Activated CD8-positive, alpha-beta memory T cell treated with anti-CD3 and anti-CD28 coated beads for 48 hours (primary cell): ENCODE data around the gene COPS2.
A peak's percentile ranks its signal among the peaks of the same experiment; 100 is the strongest.
"Not testable (repeated sequence)": the region's sequence is repeated elsewhere in the genome, so short reads cannot be mapped to it uniquely, and the experiment has no call there.

Source experiments
- DNase-seq, 3 experiments: peaks; one replicate each; pipeline ENCODE4 v3.0.0-alpha.2; 2020; ENCODE audit warnings: low read depth in 2 of 3, low spot score in 2 of 3

COPS2 gene

DNA sequence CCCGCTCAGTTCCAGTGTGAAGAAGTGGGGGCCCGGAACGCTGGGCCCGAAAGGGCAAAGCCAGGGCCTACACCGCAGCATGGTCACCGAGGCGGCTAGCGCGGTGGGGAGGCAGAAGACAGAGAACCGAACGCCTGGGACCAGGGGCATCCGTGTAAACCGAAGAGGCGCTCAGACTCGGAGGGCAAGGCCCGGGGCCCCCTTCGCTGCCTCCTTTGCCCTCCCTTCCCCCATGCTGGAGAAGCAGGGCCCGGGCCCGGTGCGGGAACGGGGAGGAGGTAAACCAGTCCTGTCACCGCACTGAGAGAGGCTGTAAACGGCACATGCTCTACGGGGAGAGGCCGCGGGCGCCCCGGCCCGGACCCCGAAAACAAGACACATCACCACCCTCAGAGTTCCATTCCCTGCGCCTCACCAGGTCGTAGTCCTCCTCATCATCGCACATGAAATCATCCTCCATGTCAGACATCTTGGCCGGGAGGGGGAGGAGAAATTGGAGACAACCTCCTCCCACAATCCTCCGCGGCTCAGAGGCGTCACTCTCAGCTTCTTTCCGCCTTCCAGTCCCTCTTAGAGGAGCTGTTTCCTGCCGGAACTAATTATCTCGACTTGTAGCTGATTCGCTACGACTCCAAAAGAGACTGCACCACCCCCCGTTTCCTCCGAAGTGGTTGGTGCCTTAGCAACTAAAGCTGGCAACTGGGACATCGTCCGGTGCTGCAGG is at the start of gene COPS2:
TSS of gene COPS2 (minus strand) at position 490 of the 724 bp plus-strand sequence. CDS start at position 469, 21 bp downstream.
- DNase-seq: peak; percentile 55 to 79 (median 79)

DNA sequence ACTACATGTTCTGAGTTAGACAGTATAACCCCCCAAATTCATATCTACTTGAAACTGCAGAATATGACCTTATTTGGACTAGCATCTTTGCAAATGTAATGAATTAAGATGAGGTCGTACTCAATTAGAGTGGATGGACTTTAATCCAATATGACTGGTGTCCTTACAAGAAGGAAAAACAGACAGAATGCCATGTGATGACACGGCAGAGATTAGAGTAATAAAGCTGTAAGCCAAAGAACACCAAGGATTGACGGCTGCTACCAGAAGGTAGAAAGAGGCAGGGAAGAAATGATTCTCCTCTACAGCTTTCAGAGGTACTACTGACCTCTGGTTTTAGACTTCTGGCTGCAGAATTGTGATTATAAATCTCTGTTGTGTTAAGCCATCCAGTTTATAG is 44.9 kb upstream of the COPS2 start:
- DNase-seq: no peak

DNA sequence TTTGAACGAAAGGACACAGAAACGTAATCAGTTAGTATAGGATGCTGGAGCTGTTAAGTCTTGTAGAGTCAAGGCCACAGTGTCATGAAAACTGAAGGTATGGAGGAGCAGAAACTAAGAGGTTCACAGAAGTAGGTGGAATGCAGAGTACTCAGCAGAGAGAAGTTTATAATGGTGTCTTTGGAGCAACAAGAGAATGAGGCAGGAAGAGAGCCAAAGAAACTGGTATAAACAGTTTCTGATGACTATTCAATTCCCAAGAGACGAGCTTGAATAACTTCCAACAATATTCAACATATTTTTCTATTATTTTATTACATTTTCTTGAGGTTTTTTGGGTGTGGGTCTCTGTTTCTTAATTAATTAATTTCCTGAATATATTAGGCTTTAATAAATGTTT is 44.3 kb upstream of the COPS2 start:
- DNase-seq: no peak

DNA sequence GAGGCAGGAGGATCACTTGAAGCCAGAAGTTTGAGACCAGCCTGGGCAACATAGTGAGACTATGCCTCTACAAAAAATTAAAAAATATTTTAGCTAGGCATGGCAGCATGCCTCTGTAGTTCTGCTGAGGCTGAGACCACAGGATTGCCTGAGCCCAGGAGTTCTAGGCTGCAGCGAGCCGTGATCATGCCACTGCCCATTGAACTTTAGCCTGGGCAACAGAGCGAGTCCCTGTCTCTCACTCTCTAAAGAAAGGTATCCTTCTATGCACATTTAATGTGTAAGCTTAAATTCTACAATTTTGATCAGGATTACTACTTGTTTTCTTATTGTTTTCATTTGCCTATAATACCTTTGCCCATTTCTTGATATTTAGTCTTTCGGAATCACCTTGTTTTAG is 41.5 kb upstream of the COPS2 start:
- no peak for DNase-seq

DNA sequence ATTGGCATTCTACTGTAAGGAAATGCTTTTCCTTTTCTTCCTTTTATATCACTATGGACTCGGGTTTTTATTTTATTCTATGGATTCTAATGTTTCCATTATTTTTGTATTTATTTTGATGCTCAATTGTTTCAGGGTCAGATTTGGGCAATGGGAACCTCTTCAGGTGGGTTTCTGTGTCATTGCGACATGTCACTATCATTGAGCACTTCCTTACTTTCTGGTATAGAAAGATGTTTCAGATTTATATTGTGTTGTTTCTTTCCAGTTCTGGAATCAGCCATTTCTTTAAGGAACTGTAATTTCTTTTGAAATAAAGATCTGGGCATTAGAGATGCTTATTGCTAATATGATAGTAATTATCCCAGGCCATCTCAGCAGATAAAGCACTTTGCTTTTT is 36.5 kb upstream of the COPS2 start:
- DNase-seq: no peak

DNA sequence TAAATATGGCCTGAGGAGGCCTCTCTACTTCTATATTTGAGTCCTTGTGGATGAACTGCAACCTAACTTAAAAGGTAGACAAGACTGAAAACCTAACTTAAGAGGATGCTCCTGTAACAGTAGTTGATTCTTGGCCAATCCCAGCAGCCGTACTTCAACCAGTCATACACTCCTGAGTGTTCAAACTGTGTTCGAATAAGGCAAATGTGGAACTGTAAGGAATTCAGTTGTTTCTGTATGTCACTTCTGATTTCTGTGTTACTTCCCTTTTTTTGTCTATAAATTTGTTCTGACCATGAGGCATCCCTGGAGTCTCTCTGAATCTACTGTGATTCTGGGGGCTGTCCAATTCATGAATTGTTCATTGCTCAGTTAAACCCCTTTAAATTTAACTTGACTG is 35.2 kb upstream of the COPS2 start:
- DNase-seq: no peak

DNA sequence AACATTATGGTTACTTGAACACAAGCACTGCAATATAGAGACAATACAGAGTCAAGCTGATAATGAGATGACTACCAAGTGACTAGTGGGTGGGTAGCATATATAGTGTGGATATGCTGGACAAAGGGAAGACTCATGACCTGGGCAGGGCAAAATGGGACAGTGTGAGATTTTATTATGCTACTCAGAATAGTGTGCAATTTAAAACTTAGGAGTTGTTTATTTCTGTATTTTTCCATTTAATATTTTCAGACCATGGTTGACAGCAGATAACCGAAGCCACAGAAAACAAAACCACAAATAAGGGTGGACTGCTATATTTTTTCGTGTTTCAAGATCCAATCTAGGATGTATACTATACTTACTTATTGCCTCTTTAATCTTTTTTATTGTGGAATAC is 34.2 kb upstream of the COPS2 start:
- no peak for DNase-seq

DNA sequence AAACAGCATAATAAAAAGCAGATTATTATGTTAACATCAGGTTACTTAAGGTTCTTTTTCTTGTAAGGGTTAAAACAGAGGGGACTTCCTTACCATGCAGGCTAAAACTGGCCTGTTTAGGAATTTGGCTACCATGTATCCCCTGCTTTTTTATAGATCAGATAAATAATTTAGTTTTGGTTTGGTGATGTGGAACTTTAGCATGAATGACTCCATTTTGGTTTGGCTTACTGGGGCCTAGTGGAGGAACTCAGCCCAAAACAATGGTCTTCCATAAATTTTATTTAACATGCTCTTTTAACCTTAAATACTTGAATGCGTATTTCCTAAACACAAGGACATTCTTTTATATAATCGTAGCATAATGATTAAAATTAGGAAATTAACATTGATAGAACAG is 33.5 kb upstream of the COPS2 start:
- no peak for DNase-seq

DNA sequence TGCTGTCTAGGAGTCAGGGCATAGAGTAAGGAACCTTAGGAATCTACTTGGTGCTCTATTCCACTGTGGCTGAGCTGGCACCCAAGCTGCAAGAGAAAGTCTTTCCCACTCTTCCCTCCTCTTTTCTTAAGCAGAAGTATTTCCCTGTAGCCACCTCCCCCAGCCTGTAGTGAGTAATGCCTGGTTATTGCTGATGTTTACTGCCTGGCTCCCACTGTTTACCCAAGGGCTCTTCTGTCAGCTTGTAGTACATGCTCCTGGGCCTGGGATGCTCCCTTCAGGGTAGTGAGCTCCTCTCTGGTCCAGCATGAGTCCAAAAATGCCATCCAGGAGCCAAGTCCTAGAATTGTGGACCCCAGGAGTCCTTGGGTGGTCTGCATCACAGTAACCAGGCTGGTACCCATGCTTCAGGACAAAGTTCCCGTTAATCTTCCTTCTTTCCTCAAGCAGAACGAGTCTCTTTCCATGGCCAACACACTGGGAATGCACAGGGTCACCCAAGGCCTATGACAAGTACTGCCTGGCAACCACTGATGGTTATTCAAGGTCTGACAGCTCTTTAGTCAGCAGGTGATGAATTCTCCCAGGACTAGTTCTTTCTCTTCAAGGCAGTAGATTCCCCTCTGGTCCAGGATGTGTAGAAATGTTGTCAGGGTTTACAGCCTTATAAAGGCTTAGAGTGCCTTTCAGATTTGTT is 32.3 kb upstream of the COPS2 start:
- no peak for DNase-seq

DNA sequence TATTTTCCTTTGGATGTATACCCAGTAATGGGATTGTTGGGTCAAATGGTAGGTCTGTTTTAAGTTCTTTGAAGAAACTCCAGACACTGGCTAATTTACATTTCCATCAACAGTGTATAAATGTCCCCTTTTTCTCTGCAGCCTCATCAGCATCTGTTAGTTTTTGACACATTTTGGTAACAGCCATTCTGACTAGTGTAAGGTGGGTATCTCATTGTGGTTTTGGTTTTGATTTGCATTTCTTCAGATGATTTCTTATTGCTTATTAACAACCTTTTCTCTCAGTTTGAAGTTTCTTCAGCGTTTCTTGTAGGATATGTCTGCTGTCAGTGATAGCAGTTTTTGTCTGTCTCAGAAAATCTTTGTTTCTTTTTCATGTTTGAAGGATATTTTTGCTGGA is 30.1 kb upstream of the COPS2 start:
- no peak for DNase-seq

DNA sequence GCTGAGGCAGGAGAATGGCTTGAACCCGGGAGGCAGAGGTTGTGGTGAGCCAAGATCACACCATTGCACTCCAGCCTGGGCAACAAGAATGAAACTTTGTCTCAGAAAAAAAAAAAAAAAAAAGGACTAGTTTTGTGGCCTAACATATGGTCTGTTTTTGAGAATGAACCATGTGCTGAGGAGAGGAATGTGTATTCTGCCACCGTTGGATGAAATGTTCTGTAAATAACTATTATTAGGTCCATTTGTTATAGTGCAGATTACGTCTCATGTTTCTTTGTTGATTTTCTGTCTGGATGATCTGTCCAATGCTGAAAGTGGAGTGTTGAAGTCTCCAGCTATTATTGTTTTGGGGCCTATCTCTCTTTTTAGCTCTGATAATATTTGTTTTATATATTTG is 28.3 kb upstream of the COPS2 start:
- DNase-seq: not testable (repeated sequence)

DNA sequence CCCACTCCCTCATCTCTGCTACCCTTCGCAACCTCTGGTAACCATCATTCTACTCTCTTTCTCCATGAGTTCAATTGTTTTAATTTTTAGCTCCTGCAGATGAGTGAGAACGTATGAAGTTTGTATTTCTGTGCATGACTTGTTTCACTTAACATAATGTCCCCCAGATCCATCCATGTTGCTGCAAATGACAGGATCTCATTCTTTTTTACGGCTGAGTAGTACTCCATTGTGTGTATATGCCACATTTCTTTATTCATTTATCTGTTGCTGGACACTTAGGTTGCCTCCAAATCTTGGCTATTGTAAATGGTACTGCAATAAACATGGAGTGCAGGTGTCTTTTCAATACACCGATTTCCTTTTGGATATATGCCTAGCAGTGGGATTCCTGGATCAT is 26.7 kb upstream of the COPS2 start:
- DNase-seq: no peak

DNA sequence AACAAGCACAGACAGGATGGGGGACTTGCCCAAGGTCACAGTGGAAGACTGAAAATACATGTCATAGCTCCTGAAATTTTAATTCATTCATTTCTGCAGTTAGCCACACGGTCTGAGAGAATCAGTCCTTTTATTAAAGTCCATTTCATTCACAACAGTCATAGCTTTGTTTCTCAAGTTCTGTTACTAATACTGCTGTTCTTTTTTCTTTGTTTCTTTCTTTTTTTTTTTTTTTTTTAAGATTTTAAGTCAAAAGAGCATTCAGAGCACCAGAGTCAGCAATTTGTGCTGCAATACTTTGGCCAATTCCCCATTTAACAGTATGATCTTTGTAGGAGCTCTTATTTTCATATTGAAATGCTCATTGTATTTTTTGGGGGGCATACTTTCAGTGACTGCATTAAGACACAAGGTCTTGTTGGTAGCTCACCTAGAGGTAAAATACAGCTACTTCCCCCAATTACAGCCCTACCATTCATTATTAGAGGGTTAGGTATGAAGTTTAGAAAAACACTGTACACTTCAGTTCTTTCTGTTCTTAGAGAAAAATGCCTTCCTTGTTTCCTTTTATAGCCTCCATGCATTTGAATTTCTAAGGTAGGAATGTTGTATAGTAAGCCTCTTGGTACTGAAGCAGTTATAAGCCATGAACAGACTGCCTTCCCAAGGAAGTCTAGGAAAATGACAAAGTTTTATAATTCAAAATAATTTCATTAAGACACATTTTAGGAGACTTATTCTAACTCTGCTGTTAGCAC is 24.2 kb upstream of the COPS2 start:
- no peak for DNase-seq

DNA sequence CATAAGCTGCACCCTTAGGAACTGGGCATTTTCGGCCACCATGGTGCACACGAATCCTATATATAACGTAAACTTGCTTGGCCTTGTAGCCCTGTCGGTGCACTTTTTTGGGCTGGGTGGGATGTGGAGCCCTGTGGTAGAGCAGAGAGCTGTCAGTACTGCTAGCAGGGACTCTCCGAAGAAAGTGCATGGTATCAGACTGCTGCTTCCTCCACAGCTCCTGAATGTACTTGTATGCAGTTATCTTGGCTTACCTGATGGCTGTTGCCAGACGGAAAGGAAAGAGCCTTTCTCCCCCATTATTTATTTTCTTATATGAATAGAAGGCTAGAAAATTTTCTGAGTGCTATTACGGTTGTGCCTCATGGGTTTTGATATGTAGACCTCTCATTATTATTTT is 23.1 kb upstream of the COPS2 start:
- no peak for DNase-seq

DNA sequence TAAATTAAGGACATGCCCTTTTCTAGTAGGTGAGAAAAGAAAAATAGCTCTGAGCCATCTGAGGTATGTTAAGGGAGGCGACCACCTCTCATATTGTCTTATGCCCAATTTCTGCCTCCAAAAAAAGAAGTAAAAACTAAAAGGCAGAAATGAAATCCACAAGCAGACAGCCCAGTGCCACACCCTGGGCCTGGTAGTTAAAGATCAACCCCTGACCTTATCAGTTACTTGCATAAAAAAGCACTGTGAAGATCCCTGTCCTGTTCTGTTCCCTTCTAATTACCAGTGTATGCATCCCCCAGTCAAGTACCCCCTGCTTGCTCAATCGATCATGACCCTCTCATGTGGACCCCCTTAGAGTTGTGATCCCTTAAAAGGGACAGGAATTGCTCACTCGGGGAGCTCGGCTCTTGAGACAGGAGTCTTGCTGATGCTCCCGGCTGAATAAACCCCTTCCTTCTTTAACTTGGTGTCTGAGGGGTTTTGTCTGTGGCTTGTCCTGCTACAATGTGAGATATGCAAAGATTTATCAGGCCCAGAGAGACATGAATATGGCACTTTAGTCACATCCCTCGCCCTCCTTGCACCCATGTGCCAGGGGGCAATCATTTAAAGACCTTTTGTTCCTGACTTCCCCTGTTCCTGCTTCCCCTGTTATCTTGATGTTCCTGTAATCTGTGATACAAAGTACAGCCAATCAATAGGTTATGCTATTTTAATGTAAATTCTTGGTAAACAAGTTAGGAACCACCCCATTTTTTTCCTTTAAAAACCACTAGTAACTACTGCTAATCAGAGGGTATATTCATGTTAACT is 20.4 kb upstream of the COPS2 start:
- not testable (repeated sequence) for DNase-seq

DNA sequence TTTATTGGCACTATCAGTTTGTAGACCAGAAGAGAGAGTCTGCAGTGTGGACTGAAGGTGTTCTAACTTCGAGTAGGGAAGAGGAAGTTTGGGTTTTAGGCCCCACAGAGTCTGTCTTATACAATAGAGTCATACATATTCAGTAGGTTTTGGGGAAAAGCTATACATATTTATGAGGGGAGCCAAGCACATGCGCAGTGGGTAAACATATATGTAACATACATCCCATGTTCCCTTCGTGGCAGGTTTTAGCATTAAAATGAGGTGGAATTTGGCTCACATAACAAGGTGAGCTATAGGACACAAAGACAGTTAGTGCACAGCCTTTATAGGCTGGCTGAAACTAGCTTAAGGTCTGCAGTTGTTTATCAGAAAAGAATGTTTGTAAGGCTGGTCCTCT is 19.5 kb upstream of the COPS2 start:
- DNase-seq: no peak

DNA sequence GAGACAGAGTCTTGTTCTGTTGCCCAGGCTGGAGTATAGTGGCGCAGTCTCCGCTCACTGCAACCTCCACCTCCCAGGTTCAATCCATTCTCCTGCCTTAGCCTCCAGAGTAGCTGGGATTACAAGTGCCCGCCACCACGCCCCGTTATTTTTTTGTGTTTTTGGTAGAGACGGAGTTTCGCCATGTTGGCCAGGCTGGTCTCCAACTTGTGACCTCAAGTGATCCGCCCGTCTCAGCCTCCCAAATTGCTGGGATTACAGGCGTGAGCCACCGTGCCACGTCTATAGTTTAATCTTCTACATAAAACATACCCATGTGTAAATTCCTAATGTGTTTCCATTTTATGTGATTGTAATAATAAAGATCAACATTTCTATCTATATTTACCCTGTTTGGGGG is 16.4 kb upstream of the COPS2 start:
- DNase-seq: no peak

DNA sequence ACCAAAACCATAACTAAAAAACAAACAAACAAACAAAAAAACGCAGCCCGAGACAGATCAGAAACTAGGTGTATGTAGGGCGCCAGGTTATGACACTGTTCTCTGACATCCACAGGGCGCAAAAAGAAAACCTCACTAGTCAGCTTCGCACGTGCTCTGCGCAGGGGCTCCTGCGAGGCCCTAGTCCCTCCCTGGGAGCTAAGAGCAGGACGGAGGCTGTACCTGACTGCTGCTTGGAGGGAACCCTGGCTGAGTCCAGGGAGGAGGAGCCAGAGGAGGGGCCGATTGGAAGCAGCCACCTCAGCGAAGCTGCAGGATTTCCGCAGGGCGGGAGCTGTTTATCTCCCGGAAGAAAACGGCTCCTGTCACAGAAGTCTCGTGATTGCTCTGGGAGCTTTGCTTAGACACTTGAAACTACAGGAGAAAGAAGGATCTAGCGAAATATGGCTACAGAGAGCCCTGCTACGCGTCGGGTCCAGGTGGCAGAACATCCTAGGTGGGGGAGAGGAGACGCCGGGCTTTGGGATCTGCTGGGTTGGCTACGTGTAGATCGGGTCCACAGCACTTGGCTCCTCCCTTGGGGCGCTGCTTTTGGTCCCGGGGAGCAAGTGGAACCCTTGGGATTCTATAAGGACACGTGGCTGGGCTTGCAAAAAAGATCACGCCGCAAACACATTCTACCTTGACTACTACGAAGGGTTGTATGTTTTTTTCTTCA is 14.6 kb upstream of the COPS2 start, which contains the start of gene GALK2:
TSS of gene GALK2 (plus strand) at position 368 of the 718 bp plus-strand sequence. CDS start at position 444, 76 bp downstream.
- peak; percentile 46 to 59 (median 53) for DNase-seq

DNA sequence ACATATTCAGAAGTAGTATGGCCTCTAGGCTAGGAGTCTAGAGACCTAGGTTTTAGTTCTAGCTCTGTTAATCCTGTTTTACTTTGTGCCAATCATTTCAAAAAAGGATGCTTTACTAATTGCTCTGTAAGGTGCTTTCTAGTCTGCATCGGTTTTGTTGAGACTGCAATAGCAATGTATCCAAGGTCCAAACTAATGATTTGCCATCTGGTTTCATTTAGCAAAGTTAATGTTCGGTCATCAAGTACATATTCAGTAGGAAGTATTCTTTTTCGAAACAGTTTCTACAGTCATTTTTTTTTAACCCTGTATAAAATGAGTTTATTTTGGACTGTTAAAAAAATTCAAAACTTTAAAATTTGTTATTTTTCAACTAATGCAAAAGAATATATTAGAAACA is 12.6 kb upstream of the COPS2 start:
- DNase-seq: no peak

DNA sequence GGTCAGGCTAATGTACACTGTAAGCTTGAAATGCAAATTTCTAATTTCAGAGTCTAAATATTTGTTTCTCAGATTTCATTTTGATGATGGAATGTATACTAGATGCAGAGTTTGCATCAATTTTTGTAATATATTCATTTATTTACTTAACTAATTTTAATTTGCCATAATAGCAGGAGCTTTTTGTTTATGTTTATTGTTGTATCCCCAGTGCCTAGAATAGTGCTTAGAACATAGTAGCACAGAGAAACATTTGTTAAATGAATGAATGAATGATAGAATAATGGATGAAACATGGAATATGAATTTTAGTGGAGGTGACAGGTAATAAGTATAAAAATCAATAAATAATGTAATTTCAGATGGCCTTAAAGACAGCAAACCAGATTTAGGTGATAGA is 9.5 kb upstream of the COPS2 start:
- no peak for DNase-seq

DNA sequence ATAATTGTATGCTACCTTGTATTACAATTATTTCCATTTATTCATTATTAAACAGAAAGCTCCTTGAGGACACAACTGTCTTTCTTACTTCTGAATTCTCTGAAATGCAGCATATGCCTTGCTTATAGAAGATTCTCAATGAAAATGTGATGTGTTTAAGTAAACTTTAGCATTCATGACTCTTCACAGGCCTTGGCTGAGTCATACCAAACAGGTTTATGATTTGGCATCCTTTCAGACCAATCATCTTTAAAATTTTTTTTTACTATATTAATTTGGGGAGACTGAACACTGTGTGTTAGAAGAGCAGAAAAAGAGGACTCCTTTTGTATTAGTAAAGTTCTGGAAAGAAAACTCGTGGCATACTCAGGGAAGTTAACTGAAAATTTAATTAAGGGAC is 8.3 kb upstream of the COPS2 start:
- no peak for DNase-seq
